GM12801 (cell line): ENCODE measurements around the gene RNF144A.

Source experiments
- TF ChIP-seq, protein P1 (sequence below): IDR thresholded peaks from one replicate; pipeline ENCODE4 v1.5.1; 2011; ENCODE audit warnings: control low read depth; ENCODE audit not compliant: insufficient read length; ENCODE audit errors: extremely low read depth

The RNF144A gene

DNA sequence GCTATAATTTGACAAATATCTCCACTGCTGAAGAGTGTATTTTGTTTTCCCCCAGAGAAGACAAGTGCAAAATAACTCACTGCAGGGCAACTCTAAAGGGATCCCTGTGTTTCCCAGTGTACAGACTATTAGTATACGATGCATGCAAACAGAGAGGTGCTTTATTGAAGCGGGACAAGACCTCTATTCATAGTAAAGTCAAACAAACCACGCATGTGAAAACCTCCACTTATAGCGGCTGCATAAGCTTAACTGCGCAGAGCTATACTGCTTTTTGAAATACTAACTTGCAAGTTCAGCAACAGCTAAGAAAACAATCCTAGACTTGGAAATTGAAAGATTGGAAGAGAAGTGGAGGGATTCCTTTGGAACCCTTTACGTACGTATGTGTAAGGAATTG, 15.6 kb downstream of the RNF144A start:
- TF ChIP-seq, protein P1, sequence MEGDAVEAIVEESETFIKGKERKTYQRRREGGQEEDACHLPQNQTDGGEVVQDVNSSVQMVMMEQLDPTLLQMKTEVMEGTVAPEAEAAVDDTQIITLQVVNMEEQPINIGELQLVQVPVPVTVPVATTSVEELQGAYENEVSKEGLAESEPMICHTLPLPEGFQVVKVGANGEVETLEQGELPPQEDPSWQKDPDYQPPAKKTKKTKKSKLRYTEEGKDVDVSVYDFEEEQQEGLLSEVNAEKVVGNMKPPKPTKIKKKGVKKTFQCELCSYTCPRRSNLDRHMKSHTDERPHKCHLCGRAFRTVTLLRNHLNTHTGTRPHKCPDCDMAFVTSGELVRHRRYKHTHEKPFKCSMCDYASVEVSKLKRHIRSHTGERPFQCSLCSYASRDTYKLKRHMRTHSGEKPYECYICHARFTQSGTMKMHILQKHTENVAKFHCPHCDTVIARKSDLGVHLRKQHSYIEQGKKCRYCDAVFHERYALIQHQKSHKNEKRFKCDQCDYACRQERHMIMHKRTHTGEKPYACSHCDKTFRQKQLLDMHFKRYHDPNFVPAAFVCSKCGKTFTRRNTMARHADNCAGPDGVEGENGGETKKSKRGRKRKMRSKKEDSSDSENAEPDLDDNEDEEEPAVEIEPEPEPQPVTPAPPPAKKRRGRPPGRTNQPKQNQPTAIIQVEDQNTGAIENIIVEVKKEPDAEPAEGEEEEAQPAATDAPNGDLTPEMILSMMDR, result no peak

DNA sequence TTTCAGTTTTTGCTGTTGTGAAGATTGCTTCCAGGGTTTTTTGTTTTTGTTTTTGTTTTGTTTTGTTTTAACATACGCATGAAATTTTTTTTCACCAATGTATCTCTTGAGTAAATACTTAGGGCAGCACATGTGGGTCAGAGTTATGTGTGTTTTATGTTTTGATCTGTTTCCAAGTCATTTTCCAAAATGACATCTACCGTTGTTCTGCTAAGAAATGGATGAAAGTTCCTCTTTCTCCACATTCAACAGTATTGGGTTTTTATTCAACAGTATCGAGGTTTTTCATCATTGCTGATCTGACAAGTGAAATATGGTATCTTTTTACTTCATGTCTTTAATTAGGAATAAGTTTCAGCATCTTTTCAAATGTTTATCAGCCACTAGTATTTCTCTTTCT, 16.7 kb downstream of the RNF144A start:
- TF ChIP-seq, protein P1, result no peak

DNA sequence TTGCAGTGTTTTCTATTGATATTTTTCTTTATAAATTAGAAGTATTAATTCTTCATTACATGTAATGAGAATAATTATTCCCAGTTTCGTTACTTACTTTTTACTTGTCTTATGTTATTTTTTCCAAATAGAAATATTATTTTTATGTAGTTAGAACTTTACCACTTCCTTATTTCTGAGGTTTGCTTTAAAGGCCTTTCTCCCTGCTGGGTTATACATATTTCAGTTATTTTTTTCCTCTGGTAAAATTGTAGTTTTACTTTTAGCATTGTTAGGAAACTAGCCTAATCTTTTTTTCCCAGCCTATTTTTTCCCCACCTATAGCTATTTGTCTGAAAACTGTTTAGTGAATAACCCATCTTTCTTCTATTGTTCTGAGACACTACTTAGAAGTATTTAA, 17.1 kb downstream of the RNF144A start:
- TF ChIP-seq, protein P1, result no peak

DNA sequence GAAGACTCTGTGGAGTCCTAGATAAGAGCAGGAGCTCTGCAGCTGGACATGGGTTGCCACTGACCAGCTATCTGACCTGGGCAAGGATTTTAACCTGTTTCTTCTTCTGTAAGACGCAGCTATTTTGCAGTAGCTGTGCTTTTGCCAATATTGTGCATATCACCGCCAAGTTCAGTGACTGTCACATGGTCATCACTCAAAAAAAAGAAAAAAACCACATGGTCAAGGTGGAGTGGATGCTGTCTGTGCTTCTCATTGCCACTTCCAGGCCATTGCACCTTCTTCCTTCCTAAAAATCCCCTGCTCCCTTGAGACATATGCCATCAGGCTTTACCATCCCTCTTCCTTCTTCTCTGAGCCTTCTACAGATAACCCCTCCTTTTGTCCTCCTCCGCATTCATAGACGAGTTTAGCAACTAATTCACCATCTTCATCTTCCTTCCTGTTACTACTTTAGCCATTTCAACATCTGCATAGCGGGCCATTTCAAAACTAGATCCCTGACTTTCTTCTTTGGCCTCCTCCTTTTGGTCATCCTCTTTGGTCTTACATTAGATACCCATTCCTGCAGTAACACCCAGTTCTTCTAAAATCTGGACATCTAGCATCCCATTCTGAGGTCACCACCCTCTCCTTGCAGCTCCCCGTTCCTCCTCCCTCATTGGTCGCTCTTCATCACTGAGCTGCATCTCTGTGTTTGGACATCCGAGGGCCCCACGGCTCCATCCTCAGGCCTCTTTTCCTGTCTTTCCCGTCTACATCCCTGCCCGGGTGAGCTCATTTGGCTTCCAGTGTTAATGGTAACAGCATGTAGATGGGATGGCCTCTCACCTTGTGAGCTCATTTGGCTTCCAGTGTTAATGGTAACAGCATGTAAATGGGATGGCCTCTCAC, 17.8 kb downstream of the RNF144A start:
- TF ChIP-seq, protein P1, result no peak

DNA sequence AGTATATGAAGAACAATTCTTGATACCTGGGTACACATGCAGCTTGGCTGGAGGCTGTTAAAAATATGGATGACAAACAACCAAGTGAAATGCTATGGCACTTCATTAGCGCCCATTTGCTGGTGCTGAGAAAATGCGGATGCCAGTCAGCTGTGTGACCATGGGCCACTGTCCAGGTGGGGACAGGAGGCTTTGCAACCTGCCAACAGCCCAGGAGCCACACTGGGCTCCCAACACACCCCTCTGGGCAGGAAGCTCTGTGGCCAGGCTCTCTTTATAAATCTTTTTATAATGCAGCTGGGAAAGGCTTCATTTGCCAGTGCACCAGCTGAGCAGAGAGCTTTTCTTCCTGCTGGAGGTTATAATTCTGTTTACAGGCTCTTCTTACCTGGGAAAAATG, 19.9 kb downstream of the RNF144A start:
- TF ChIP-seq, protein P1, result no peak

DNA sequence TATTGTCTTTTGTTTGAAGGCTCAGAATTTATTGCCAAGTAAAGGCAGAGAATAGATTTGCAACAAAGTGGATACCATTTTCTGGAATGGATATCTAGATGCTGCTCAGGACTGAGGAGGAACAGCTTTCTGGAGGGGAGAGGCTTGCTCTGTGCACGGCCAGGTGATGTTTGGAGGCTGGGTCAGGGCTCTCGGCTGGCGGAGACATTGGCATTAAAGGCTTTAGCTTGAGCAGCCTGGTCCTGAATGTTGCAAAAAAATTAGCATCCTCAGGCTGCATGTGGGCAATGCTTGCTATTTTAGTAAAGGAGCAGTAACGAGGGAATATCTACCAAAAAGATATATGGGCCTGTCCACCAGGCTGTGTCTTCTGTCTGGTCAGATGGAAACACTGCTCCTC, 20.4 kb downstream of the RNF144A start:
- TF ChIP-seq, protein P1, result no peak

DNA sequence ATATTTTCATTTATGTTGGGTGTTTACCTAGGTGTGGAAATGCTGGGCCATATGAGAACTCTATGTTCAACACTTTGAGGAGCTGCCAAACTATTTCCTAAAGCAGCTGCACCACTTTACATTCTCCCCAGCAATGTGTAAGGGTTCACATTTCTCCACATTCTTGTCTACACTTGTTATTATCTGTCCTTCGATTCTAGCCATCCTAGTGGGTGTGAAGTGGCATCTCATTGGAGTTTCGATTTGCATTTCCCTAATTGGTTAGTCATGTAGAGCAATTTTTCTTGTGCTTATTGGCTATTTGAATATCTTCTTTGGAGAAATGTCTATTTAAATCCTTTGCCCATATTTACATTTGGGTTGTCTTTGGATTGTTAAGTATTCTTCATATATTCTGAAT, 21.9 kb downstream of the RNF144A start:
- TF ChIP-seq, protein P1, result no peak

DNA sequence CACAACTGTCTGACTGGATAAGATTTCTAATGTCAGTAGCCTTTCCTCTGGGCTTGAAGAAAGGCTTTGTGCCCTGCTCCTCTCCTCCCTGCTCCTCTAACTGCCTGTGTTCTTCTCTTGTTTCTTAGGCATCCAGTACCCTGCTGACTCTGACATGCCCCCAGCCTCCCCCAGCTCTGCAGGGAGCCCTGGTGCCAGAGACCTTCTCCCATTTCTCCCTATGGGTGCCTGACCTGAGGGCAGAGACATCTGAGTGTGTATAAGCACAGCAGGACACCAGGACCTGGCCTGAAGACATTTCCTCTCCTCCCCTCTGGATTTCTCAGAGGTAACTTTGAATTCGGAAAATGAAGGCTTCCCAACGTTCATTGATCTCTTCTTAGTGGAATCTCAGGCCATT, 23.6 kb downstream of the RNF144A start:
- TF ChIP-seq, protein P1, result no peak
